ENCODE results near the gene NOL4L. TPM values are rescaled to one million over a fixed set of nuclear protein-coding genes. Genes with fewer than 3 reads are reported as not detected.

Gene NOL4L
- total RNA-seq, 1 experiment from 2014 or later, result 1.4 TPM

DNA sequence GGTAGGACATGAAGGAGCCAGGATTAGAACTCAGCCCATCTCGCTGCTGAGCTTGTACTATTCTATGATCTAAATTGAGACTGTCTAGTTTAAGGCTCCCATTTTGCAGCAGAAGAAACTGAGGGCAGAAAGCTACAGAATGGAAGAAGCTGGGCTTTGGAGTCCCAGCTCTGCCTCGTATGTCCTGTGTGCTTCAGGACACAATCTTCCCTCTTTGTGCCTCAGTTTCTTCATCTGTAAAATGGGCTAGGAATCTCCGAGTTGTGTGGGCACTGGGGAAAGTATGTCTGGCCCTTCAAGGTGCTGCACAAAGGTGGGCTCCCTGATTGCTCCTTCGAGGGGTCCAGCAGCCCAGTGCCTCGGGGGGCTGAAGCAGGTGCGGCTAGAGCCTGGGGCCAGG, 20.7 kb downstream of the NOL4L start:
- Histone ChIP-seq H3K36me3 (ENCODE audit: insufficient read depth, low read length, poor library complexity, severe bottlenecking) (no peaks in the 10 kb centered on the region), H3K4me3 (ENCODE audit: low read depth, low read length, poor library complexity, severe bottlenecking) (no peak overlapping the region), H3K9me3 (ENCODE audit: low read depth, low read length, poor library complexity, severe bottlenecking) (no peaks in the 10 kb centered on the region), H3K27ac (ENCODE audit: low read depth, low read length, poor library complexity, severe bottlenecking) (no peak overlapping the region), H3K4me1 (ENCODE audit: insufficient read depth, low read length, poor library complexity, severe bottlenecking) (no peaks in the 10 kb centered on the region), H3K27me3 (replicated peaks; ENCODE audit: insufficient read depth, low read depth, low read length, poor library complexity) (no peaks in the 10 kb centered on the region)
- intact Hi-C loops (cut with micrococcal nuclease; ENCODE audit: unreplicated experiment), result no loop called here
- no TSS peak for BruUV-seq (replicated peaks)
- TF ChIP-seq, protein P1, sequence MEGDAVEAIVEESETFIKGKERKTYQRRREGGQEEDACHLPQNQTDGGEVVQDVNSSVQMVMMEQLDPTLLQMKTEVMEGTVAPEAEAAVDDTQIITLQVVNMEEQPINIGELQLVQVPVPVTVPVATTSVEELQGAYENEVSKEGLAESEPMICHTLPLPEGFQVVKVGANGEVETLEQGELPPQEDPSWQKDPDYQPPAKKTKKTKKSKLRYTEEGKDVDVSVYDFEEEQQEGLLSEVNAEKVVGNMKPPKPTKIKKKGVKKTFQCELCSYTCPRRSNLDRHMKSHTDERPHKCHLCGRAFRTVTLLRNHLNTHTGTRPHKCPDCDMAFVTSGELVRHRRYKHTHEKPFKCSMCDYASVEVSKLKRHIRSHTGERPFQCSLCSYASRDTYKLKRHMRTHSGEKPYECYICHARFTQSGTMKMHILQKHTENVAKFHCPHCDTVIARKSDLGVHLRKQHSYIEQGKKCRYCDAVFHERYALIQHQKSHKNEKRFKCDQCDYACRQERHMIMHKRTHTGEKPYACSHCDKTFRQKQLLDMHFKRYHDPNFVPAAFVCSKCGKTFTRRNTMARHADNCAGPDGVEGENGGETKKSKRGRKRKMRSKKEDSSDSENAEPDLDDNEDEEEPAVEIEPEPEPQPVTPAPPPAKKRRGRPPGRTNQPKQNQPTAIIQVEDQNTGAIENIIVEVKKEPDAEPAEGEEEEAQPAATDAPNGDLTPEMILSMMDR (conservative IDR thresholded peaks at IDR 0.05; ENCODE audit: low read depth, low read length), result no peak
- no peak for TF ChIP-seq EZH2 (IDR thresholded peaks at IDR 0.05; ENCODE audit: borderline replicate concordance, low read depth, low read length, poor library complexity, severe bottlenecking)
- POLR2A ChIA-PET (ENCODE audit: low non-redundant PET), result no interaction called here
- no peak for DNase-seq (ENCODE audit: low spot score)
- CTCF ChIA-PET, result no interaction called here

DNA sequence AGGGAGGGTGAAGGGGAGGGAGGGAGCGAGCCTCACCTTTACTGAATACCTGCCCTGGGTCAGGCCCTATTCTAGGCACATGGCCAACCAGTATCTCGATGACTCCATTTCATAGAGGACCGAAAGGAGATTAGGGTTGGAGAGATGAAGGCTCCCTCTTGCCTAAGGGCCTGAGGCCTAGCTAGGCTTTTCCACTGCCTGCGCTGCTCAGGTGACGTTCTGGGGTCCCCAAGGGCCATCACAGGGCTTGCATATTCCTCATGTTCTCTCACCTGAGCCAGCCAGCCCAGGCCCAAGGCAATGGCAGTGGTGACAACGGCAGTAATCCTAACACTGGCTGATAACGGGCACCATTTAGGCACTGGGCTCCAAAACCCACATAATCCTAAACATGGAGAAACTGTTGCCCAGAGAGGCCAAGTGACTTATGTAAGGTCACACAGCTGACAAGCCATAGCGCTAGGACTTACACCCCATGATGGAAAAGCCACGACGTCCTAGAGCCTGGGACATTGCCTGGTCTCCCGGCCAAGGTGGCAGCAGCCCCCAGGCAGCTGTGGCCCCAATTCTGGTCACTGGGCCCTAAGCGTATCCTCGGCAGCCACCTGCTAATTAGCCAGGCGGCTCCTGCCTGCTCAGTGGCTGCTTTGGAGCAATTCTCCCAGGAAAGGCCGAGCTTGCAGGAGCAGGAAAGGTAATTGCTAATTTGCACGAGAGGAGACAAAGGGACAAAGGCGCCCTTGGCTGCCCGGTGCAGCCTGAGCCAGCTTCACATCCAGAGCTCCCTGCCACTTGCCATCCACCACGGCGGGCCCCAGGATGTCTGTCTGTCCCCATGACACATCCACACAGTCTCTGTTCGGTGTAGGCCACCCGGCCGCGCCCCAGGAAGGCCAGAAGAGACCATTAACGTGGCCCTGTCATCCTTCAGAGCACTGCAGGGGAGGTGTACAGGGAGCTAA, 21.5 kb downstream of the NOL4L start:
- no peak for DNase-seq (ENCODE audit: low spot score)
- CTCF ChIA-PET, result no interaction called here
- no peaks in the 10 kb centered on the region for H3K4me1 ChIP-seq (ENCODE audit: insufficient read depth, low read length, poor library complexity, severe bottlenecking)
- BruUV-seq (replicated peaks), result no TSS peak
- TF ChIP-seq, protein P1 (conservative IDR thresholded peaks at IDR 0.05; ENCODE audit: low read depth, low read length), result no peak
- TF ChIP-seq EZH2 (IDR thresholded peaks at IDR 0.05; ENCODE audit: borderline replicate concordance, low read depth, low read length, poor library complexity, severe bottlenecking), result no peak
- intact Hi-C loops (cut with micrococcal nuclease; ENCODE audit: unreplicated experiment), result no loop called here
- no peak overlapping the region for H3K4me3 ChIP-seq (ENCODE audit: low read depth, low read length, poor library complexity, severe bottlenecking)
- H3K36me3 ChIP-seq (ENCODE audit: insufficient read depth, low read length, poor library complexity, severe bottlenecking), result no peaks in the 10 kb centered on the region
- no peaks in the 10 kb centered on the region for H3K27me3 ChIP-seq (replicated peaks; ENCODE audit: insufficient read depth, low read depth, low read length, poor library complexity)
- H3K9me3 ChIP-seq (ENCODE audit: low read depth, low read length, poor library complexity, severe bottlenecking), result no peaks in the 10 kb centered on the region
- POLR2A ChIA-PET (ENCODE audit: low non-redundant PET), result no interaction called here
- no peak overlapping the region for H3K27ac ChIP-seq (ENCODE audit: low read depth, low read length, poor library complexity, severe bottlenecking)

DNA sequence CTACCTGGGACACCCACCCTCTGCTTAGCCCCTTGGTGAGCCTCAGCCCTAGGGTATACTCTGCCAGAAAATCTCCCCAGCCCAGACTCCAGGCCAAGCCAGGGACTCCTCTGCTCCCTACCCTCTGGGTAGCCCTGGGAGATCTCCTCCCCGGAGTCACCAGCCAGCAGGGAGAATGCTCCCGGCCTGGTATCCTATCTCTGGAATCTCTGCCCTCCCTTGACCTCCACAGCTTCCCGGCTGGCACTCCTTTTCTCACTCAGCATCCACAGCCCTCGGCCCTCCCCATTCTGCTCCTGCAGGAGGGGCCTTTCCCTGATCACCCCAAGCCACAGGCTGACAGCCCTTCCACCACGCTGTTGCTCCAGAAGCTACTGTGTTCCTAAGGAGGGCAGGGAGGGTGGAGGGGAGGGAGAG, 22.6 kb downstream of the NOL4L start:
- CTCF ChIA-PET, result no interaction called here
- Histone ChIP-seq H3K4me1 (ENCODE audit: insufficient read depth, low read length, poor library complexity, severe bottlenecking) (no peaks in the 10 kb centered on the region), H3K4me3 (ENCODE audit: low read depth, low read length, poor library complexity, severe bottlenecking) (no peak overlapping the region), H3K36me3 (ENCODE audit: insufficient read depth, low read length, poor library complexity, severe bottlenecking) (no peaks in the 10 kb centered on the region), H3K9me3 (ENCODE audit: low read depth, low read length, poor library complexity, severe bottlenecking) (no peaks in the 10 kb centered on the region), H3K27me3 (replicated peaks; ENCODE audit: insufficient read depth, low read depth, low read length, poor library complexity) (no peaks in the 10 kb centered on the region), H3K27ac (ENCODE audit: low read depth, low read length, poor library complexity, severe bottlenecking) (no peak overlapping the region)
- POLR2A ChIA-PET (ENCODE audit: low non-redundant PET), result no interaction called here
- intact Hi-C loops (cut with micrococcal nuclease; ENCODE audit: unreplicated experiment), result no loop called here
- TF ChIP-seq, protein P1 (conservative IDR thresholded peaks at IDR 0.05; ENCODE audit: low read depth, low read length), result no peak
- no peak for DNase-seq (ENCODE audit: low spot score)
- BruUV-seq (replicated peaks), result no TSS peak

Data from A673 (cell line).